Stimulated activated CD4-positive, alpha-beta T cell treated with anti-CD3 and anti-CD28 coated beads, Interleukin-1b, Interleukin-23, amount 100 ng/mL, for 1 hour (primary cell): ENCODE measurements around the gene TRNP1.
"Not testable (repeated sequence)": the region's sequence is repeated elsewhere in the genome, so short reads cannot be mapped to it uniquely, and the experiment has no call there.

ENCODE experiments used
- DNase-seq, 2 donors: peaks; one replicate each; pipeline ENCODE4 v3.0.0-alpha.2; 2020; ENCODE audit warnings: low read depth in 2 of 2

The TRNP1 gene, protein sequence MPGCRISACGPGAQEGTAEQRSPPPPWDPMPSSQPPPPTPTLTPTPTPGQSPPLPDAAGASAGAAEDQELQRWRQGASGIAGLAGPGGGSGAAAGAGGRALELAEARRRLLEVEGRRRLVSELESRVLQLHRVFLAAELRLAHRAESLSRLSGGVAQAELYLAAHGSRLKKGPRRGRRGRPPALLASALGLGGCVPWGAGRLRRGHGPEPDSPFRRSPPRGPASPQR

DNA sequence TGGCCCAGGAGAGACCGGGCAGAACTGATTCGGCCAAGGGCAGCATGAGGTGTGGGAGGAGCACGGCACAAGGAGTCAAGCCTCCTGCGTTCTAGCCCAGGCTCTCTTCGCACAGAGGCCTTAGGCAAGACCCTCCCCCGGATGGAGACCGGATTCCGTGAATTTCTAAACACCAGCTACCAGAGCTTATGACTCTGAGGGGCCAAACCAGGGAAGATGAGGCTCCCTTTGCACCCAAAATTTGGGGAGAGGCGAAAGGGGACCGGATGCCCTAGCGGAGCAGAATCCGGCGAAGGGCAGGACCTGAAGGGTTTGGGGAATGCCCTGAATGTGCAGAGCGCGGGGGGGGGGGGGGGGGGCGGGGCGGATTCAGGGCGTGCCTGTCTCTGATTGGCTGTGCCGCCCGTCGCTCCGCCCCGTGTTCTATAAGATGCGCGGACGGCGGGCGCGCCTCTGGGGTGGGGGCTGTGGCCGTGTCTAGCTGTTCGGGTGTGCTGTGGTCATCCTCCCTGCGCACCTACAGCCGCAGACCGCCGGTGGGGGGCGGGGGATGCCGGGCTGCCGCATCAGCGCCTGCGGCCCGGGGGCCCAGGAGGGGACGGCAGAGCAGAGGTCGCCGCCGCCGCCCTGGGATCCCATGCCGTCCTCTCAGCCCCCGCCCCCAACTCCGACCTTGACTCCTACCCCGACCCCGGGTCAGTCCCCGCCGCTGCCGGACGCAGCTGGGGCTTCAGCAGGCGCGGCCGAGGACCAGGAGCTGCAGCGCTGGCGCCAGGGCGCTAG lies at the start of gene TRNP1:
Gene TRNP1 (plus strand): TSS at position 456 of the 783 bp plus-strand sequence. CDS start 95 bp downstream, at position 551.
- DNase-seq = peak; percentile 21 to 58

- DNase-seq = no peak
Observed at GRCh38 chr1:26945138-26945537, 48.4 kb upstream of the TRNP1 start.

DNA sequence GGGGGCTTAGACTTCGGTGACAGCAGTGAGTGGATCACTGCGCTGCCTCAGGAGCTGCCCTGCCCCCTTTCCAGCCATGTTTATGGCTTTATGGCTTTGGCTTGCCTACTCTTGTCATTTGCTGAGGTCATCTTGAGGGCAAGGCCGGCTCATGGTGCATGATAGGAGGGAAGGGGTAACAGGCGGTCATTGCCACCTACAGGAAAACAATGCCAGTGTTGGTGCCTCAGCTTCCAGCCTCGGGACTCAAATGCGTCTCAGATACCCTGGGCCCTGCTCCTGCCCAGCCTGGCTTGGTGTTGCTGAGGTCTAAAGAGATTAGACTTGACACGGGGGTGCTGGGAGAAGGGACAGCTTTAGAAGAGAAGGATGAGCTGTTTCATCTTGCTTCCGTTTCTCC lies 47.8 kb upstream of the TRNP1 start:
- no peak for DNase-seq

DNA sequence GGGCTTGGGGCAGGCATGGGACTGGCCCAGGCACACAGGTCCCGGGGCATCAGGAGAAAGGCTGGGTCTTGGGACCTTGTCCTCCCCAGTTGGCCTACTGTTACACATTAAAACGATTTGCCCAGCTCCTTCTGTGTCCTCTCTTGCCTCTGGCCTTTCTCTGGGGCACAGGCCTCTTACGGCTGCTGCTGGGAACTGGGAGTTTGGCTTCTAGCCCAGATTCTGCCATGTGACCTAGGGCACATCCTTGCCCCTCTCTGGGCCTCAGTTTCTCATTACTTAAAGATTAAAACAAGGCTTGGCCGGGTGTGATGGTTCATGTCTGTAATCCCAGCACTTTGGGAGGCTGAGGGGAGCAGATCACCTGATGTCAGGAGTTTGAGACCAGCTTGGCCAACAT lies 47.2 kb upstream of the TRNP1 start:
- DNase-seq = no peak

GRCh38 chr1:26948725-26949057 lies 44.8 kb upstream of the TRNP1 start:
- DNase-seq = not testable (repeated sequence)

- no peak for DNase-seq
Observed at GRCh38 chr1:26949266-26949925, 44.1 kb upstream of the TRNP1 start.

DNA sequence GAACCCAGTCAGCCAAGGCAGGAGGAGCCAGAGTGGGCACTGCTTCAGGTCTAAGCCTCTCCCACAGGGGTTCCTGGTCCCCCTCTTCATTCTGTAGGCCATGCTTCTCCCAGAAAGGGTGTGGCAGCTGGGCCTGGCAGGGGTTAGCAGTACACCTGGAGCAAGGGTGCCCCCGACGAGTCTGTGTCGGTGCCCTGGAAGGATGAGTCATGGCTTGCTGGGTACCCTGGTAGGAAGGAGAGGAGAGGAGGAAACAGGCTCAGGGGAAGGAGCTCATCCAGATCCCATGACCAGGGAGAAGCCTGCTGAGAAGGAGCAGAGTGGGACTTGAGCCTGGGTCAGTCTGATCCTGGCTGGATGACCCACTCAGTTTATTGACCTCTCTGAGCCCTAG lies 43.6 kb upstream of the TRNP1 start:
- DNase-seq = no peak

GRCh38 chr1:26950602-26951001 lies 42.9 kb upstream of the TRNP1 start:
- no peak for DNase-seq

DNA sequence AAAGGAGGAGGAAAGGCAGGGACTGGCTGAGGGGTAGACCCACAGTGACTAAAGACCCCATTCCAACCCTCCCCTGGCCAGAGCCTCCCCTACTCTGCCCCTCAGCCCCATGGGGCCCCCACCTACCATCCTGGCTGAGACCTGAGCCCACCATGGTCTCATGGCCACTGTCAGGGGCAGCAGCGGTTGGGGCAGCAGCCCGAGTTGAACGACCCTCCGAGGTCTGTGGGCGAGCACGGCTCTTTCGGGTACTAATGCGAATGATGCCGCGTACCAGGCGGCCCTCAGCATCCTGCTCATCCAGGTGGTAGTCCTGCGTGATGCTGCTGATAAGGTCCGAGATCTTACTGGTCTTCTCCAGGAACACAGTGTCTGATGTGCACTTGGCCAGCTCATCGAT lies 42.3 kb upstream of the TRNP1 start:
- no peak for DNase-seq

GRCh38 chr1:26951821-26952497 lies 41.5 kb upstream of the TRNP1 start:
- DNase-seq = no peak

GRCh38 chr1:26953374-26953773 lies 40.1 kb upstream of the TRNP1 start:
- DNase-seq = no peak

GRCh38 chr1:26956321-26956720 lies 37.2 kb upstream of the TRNP1 start:
- no peak for DNase-seq

DNA sequence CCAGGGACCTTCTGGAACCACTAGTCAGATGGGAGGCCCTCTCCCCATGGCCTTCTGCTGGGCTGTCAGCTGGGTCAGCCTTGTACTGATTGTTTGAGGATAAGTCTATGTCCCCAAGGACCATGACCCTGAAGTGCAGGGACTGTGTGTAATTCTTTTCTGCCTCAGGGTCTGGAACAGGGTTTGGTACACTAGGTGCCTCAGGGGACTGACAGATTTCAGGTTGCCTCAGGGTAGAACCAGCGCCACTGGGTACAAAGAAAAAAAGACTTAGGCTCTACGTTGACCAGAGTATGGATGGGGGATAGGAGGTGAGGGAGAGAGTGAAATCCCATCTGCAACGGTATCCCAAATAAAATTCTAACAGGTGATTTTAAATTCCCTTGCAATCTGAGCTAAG lies 36.2 kb upstream of the TRNP1 start:
- DNase-seq = no peak

DNA sequence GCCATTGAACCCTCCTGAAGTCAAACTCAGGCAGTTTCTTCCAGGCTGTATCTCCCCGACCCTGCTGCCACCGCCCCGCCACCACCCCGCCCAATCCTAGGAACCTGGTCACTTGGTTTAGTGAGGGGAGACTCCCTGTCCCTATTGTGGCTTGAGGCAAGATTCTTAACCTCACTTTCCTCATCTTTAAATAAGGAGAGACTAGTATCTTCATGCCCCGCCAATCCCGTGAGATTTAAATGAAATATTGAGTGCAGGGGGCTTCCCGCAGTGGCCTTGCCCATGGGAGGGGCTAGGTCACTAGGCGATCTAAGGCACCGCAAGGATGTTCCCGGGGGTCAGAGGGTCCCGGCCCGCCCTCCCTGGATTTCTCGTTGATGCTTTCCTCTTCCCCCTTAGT lies 34.2 kb upstream of the TRNP1 start:
- DNase-seq = no peak

GRCh38 chr1:26959722-26960624 lies 33.5 kb upstream of the TRNP1 start, which contains the start of gene KDF1:
Gene KDF1, minus strand, starts transcription at chr1:26960468. Its CDS starts 8,088 bp downstream, at chr1:26952380.
- DNase-seq = peak; percentile 9 to 22

DNA sequence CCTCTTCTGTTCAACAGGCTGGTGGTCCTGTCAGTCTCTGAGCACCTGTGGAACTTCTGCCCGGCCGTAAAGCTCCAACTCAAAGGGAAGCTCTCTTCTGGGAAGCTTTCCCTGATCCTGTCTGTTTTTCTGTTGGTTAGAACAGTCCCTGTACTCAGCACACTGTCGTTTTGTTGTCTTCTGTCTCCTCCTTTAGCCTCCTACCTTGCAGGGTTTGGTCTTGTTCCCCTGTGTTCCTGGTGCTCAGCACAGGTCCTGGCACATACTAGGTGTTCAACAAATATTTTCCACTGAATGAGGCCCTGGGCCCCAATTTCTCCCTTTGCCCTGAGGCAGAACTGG lies 32.9 kb upstream of the TRNP1 start:
- DNase-seq = no peak

GRCh38 chr1:26961826-26962225 lies 31.7 kb upstream of the TRNP1 start:
- DNase-seq = no peak

GRCh38 chr1:26965213-26965612 lies 28.3 kb upstream of the TRNP1 start:
- no peak for DNase-seq

GRCh38 chr1:26965628-26966027 lies 27.9 kb upstream of the TRNP1 start:
- DNase-seq = no peak

DNA sequence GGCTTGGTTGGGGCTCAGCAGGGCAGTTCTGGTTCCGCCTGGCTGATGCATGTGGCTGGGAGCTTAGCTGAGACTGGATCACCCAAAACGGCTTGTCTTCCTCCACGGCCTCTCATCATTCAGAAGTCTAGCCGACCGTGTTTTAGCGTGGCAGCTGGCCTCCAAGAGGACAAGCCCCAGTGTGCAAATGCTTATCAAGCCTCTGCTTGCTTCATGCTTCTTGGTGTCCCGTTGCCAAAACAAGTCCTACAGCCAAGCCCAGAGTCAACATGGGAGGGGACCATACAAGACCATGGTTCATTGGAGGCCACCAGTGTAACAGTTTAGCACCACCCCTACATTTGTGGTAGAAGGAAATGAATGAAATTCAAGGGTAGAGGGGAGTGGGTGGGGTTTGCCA lies 22.7 kb upstream of the TRNP1 start:
- DNase-seq = no peak

GRCh38 chr1:26971590-26971989 lies 21.9 kb upstream of the TRNP1 start:
- no peak for DNase-seq
